ENCODE measurements around the gene FXYD1. TPM values are rescaled to one million over a fixed set of nuclear protein-coding genes. Genes with fewer than 3 reads are reported as not detected.

Gene FXYD1
- polyA plus RNA-seq, 1 donor from 2014 or later: 7.1 TPM

GRCh38 chr19:35166100-35167063 is 27.8 kb downstream of the FXYD1 start:
- H3K27me3 Mint-ChIP-seq: no peaks in the 10 kb centered on the region
- peak overlapping the region in 2 of 3 donors; percentile 69 to 92 for H3K27ac Mint-ChIP-seq
- peak overlapping the region in 2 of 4 donors; percentile 20 to 39 for H3K4me3 Mint-ChIP-seq
- peaks cover 0 to 3% (median 3%) of the 10 kb centered on the region in 3 donors for H3K9me3 Mint-ChIP-seq
- peaks cover 25% of the 10 kb centered on the region for H3K36me3 Mint-ChIP-seq
- peaks cover 10 to 28% (median 11%) of the 10 kb centered on the region in 3 donors for H3K4me1 Mint-ChIP-seq

GRCh38 chr19:35167251-35168119 is 28.9 kb downstream of the FXYD1 start:
- peaks cover 14 to 30% (median 16%) of the 10 kb centered on the region in 3 donors for H3K4me1 Mint-ChIP-seq
- H3K27ac Mint-ChIP-seq: peak overlapping the region; percentile 2 to 92 (median 92)

GRCh38 chr19:35168196-35168595 is 29.6 kb downstream of the FXYD1 start:
- Mint-ChIP-seq H3K27ac (peak overlapping the region in 2 of 3 donors; percentile 83 to 92), H3K9me3 (peaks cover 0 to 3% (median 1%) of the 10 kb centered on the region in 3 donors), H3K36me3 (peaks cover 18% of the 10 kb centered on the region), H3K27me3 (no peaks in the 10 kb centered on the region), H3K4me3 (no peak overlapping the region), H3K4me1 (peaks cover 14 to 30% (median 16%) of the 10 kb centered on the region in 3 donors)

More at GRCh38 chr19:35167251-35168119, 28.9 kb downstream of the FXYD1 start:
- peaks cover 0 to 3% (median 1%) of the 10 kb centered on the region in 3 donors for H3K9me3 Mint-ChIP-seq
- peak overlapping the region in 1 of 4 donors; percentile 11 for H3K4me3 Mint-ChIP-seq
- peaks cover 21% of the 10 kb centered on the region for H3K36me3 Mint-ChIP-seq
- no peaks in the 10 kb centered on the region for H3K27me3 Mint-ChIP-seq

- Mint-ChIP-seq H3K27me3 (no peaks in the 10 kb centered on the region), H3K9me3 (peaks cover 0 to 3% (median 1%) of the 10 kb centered on the region in 3 donors), H3K36me3 (peaks cover 17% of the 10 kb centered on the region), H3K4me1 (peaks cover 14 to 32% (median 16%) of the 10 kb centered on the region in 3 donors), H3K27ac (peak overlapping the region; percentile 65 to 92 (median 68)), H3K4me3 (no peak overlapping the region)
Observed at GRCh38 chr19:35169221-35169995, 30.8 kb downstream of the FXYD1 start.

- peaks cover 13 to 37% (median 18%) of the 10 kb centered on the region in 3 donors for H3K4me1 Mint-ChIP-seq
- H3K36me3 Mint-ChIP-seq: peaks cover 12% of the 10 kb centered on the region
- no peak overlapping the region for H3K4me3 Mint-ChIP-seq
- H3K9me3 Mint-ChIP-seq: peaks cover 0 to 3% (median 1%) of the 10 kb centered on the region in 3 donors
- H3K27ac Mint-ChIP-seq: peak overlapping the region in 2 of 3 donors; percentile 71 to 78
- no peaks in the 10 kb centered on the region for H3K27me3 Mint-ChIP-seq
Observed at GRCh38 chr19:35170359-35171061, 31.9 kb downstream of the FXYD1 start.

GRCh38 chr19:35171730-35172129 is 33.1 kb downstream of the FXYD1 start:
- Mint-ChIP-seq H3K9me3 (no peaks in the 10 kb centered on the region), H3K27me3 (no peaks in the 10 kb centered on the region), H3K4me1 (peaks cover 10 to 34% (median 15%) of the 10 kb centered on the region in 3 donors), H3K36me3 (peaks cover 6% of the 10 kb centered on the region), H3K4me3 (peak overlapping the region in 3 of 4 donors; percentile 2 to 58 (median 21)), H3K27ac (peak overlapping the region in 2 of 3 donors; percentile 80 to 94)

GRCh38 chr19:35174226-35174625 is 35.6 kb downstream of the FXYD1 start:
- peaks cover 8% of the 10 kb centered on the region for H3K36me3 Mint-ChIP-seq
- H3K4me1 Mint-ChIP-seq: peaks cover 6 to 22% (median 9%) of the 10 kb centered on the region in 3 donors
- peaks cover 2% of the 10 kb centered on the region for H3K27me3 Mint-ChIP-seq
- H3K4me3 Mint-ChIP-seq: no peak overlapping the region
- H3K9me3 Mint-ChIP-seq: peaks cover 0 to 6% (median 0%) of the 10 kb centered on the region in 3 donors
- peak overlapping the region in 2 of 3 donors; percentile 59 to 94 for H3K27ac Mint-ChIP-seq

GRCh38 chr19:35176181-35176570 is 37.6 kb downstream of the FXYD1 start:
- Mint-ChIP-seq H3K9me3 (peaks cover 0 to 6% (median 3%) of the 10 kb centered on the region in 3 donors), H3K27ac (no peak overlapping the region), H3K36me3 (peaks cover 7% of the 10 kb centered on the region), H3K27me3 (peaks cover 2% of the 10 kb centered on the region), H3K4me1 (peaks cover 7 to 24% (median 9%) of the 10 kb centered on the region in 3 donors), H3K4me3 (no peak overlapping the region)

- Mint-ChIP-seq H3K27ac (peak overlapping the region in 1 of 3 donors; percentile 61), H3K9me3 (peaks cover 0 to 6% (median 3%) of the 10 kb centered on the region in 3 donors), H3K4me1 (peaks cover 1 to 18% (median 4%) of the 10 kb centered on the region in 3 donors), H3K27me3 (peaks cover 2% of the 10 kb centered on the region), H3K36me3 (peaks cover 5% of the 10 kb centered on the region), H3K4me3 (no peak overlapping the region)
Observed at GRCh38 chr19:35177377-35178274, 39.0 kb downstream of the FXYD1 start.

GRCh38 chr19:35178701-35179100 is 40.1 kb downstream of the FXYD1 start:
- Mint-ChIP-seq H3K4me3 (no peak overlapping the region), H3K4me1 (peaks cover 1 to 18% (median 4%) of the 10 kb centered on the region in 3 donors), H3K27ac (no peak overlapping the region)

GRCh38 chr19:35179830-35180229 is 41.2 kb downstream of the FXYD1 start:
- H3K4me1 Mint-ChIP-seq: peaks cover 1 to 16% (median 4%) of the 10 kb centered on the region in 3 donors
- no peak overlapping the region for H3K27ac Mint-ChIP-seq
- peaks cover 2% of the 10 kb centered on the region for H3K27me3 Mint-ChIP-seq
- peaks cover 8% of the 10 kb centered on the region for H3K36me3 Mint-ChIP-seq
- H3K4me3 Mint-ChIP-seq: no peak overlapping the region
- peaks cover 0 to 6% (median 5%) of the 10 kb centered on the region in 3 donors for H3K9me3 Mint-ChIP-seq

More at GRCh38 chr19:35178701-35179100, 40.1 kb downstream of the FXYD1 start:
- H3K36me3 Mint-ChIP-seq: peaks cover 7% of the 10 kb centered on the region
- peaks cover 0 to 6% (median 5%) of the 10 kb centered on the region in 3 donors for H3K9me3 Mint-ChIP-seq
- H3K27me3 Mint-ChIP-seq: peaks cover 2% of the 10 kb centered on the region

- Mint-ChIP-seq H3K4me3 (no peak overlapping the region), H3K36me3 (peaks cover 8% of the 10 kb centered on the region), H3K27ac (no peak overlapping the region), H3K9me3 (peaks cover 0 to 10% (median 5%) of the 10 kb centered on the region in 3 donors), H3K27me3 (peaks cover 2% of the 10 kb centered on the region), H3K4me1 (peaks cover 0 to 8% (median 1%) of the 10 kb centered on the region in 3 donors)
Observed at GRCh38 chr19:35181387-35181786, 42.8 kb downstream of the FXYD1 start.
